Effector CD8-positive, alpha-beta T cell (primary cell): ENCODE measurements around the gene KCNH2.
"Not testable (repeated sequence)": the region's sequence is repeated elsewhere in the genome, so short reads cannot be mapped to it uniquely, and the experiment has no call there.

ENCODE experiments used
- DNase-seq: peaks from one replicate; lab custom pipeline; 2025; lab: John Stamatoyannopoulos, UW

The KCNH2 gene

DNA sequence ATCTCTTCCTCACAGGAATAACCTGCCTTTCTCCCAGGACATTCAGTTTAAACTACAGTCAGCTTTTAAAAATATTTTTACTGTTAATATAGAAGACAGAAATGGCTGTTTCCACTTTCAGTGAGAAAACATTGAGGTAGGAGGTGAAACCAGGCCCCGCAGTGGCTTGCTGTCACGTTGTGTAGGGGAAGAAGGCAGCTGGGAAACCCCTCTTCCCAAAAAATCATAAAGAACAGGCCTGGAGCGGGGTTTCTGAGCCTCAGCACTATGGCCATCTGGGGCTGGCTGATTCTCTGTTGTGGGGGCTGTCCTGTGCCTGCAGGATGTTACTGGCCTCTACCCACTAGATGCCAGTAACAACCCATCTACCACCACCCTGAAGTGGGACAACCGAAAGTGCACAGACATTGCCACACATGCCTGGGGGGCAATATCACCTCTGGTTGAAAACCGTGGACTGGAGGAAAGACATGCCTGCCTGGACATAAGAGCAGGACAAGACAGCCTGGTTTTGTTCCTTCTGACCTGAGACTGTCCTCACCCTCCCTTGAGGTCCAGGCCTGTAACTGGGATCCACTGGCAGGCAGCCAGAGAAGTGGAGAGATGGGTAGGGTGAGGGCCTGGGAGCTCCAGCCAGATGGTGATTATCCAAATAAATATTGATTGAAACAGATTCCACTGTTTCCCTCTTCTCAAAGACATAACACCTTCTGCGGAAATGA lies 43.9 kb downstream of the KCNH2 start:
- no peak for DNase-seq

DNA sequence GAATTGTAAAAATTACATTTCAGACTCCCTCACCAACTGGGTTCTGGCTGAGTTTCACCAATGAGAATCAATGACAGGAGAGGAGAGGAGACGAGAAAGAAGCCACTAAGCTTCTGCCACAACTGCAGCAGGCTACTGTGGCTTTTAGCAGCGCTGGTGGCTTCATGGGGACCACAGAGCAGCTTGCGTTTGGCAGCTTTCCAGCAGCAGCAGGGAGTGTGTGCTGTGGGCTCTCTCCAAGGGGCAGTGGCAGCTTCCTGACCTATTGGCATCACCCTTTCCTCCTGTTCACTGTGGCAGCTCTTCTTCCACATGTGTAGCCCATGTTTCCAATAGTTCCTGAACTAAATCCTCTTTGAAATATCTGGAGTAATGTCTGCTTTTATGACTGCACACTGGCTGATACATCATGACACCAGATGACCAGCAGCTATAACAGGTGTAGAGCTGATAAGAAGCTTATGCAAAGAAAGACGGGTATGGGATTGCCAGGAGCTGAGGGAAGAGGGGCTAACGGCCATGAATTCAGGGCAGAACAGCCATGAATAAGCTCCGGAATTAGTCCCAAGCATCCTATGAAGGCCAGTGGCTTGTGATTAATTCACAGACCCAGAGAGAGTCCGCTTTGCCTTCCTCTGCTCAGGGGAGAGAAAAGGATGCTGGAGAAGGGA lies 46.8 kb downstream of the KCNH2 start:
- DNase-seq: peak; percentile 9

DNA sequence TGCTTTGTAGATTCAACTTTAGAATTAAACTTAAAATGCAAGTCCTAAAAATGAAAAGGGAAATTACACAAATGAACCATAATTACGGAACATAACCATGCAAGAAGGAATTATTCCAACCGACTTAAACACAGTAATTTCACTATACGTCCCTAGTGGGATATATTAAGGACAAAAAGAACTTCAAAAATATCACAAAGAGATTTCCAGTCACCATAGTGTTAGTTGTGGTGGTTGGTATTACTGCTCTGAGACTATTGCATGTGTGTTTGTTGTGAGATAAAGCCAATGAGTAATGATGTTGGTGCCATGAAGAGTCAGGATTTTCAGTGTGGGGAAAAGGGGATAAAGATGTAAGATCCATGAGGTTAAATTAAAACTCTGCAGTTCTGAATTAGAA lies 49.6 kb downstream of the KCNH2 start:
- no peak for DNase-seq

DNA sequence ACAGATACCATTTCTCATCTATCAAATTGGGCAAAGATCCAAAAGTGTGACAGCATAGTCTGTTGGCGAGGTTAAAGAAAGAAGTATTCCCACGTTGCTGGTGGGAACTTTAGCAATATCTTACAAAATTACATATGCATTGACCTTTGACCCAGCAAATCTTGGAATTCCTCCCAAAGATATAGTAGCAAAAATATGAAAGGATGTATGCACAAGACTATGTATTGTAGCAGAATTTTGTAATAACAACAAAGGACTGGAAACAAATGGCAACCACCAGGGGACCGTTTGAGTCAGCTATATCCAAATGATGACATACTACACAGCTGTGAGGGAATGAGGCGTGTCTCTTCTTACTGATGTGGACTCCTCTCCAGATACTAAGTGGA lies 50.2 kb downstream of the KCNH2 start:
- DNase-seq: no peak

DNA sequence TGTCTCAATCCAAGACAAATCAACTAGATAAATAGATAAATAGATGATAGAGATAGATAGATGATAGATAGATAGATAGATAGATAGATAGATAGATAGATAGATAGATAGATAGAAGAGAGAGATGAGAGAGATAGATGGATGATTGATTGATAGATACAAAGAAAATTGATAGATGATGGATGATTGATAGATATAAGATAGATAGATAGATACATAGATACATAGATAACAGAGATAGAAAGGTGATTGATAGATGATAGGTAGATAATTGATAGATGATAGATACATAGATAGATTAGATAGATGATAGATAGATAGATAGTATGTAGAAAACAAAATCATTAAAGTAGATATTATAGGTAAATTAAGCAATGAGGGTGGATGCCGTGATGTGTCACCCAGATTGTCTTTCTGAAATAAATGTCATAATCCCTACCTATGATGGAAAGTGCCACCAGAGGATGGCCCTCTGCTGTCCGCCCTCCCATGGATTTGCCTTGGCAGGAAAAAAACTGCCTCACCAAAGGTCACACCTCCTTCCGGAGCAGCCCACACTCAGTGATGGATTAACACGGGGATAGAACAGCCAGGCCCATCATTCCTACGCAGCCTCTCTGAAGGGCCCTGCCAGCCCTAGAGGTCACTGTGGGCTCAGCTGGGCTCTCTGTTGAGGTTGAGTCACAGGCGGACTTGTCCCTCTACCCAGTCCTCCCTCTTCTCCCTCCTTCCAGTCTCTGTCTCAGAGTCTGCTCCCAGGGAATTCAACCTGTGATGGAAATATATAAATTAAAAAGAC lies 50.8 kb downstream of the KCNH2 start:
- no peak for DNase-seq

DNA sequence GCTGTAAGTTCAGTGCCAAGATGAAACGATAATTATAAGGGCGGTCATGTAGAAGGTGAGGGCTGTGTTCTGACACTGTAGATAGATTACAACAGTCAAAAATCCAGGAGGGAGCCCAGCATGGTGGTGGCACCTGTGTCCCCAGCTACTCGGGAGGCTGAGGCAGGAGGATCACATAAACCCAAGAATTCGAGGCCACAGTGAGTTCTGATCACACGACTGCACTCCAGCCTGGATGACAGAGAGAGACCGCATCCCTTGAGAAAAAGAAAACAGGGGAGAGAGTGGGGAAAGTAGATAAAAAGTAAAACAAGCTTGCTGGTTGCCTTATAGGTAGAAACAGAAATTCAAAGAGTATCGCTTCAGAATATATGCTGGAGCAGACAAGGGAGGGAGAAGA lies 52.1 kb downstream of the KCNH2 start:
- no peak for DNase-seq

DNA sequence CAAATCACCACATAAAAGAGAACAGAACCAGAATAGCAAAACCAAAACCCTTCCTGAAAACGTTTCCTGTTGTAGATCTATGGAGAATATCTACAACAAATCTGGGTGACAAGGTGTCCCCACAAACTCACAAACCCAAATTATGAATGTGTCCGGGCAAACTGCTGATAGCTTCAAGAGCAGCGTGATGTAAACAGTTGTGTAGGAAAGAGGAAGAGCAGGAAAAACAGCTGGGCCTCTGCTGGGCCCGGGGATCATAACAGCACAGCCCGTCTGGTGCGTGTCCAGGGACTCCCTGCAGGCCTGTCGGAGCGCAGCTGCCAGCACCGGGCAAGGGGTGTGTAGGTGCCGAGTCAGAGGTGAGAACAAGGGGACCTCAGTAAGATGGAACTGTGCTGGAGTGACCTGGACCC lies 53.7 kb downstream of the KCNH2 start:
- no peak for DNase-seq

DNA sequence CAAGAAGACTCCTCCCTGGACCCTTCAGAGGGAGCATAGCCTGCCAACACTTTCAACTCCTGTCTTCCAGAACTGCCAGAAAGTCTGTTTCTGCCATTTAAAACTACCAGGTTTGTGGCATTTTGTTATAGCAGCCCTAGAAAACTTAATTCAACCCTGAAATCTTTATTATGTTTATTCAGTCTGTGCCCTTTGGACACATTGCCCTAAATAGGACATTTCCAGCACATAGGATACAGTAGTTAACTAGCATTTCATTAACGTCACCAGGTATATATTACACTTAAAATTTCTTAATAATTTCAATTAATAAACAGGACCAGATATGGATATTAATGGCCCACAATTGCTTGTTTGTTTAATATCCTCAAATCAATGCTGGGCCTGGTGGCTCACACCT lies 54.3 kb downstream of the KCNH2 start:
- no peak for DNase-seq

DNA sequence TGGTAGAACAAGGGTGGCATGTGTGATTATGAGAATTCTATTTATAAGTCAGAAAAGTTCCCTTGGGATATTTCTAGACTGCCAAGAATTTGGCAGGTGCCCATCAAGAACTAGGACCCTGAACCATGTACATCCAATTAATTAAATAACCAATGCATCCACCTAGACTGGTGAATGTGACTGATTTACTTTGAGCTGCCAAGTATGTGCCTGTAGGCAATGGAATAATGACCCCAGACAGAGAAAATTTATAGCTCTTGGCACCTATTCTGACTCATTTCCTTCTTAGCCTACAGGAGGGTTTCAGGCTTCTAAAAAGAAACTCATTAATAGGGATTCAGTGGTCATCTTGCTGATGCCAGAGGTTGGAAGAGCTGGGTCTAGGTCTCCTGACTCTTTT lies 54.9 kb downstream of the KCNH2 start:
- no peak for DNase-seq

DNA sequence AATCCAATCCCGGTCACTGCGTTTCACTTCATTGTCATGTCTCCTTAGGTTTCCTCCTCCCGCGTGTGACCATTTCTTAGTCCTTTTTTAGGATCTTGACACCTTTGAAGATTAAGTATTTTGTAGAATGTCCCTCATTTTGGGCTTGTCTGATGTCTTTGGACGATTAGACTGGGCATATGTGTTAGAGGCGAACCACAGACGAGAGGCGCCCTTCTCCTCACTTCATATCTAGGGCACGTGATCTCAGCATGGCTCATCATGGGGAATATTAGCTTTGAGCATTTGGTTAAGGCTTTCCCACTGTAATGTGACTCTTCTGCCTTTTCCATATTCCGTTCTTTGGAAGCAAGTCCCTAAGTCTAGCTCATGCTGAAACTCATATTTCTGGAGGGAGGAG lies 59.0 kb downstream of the KCNH2 start:
- no peak for DNase-seq

DNA sequence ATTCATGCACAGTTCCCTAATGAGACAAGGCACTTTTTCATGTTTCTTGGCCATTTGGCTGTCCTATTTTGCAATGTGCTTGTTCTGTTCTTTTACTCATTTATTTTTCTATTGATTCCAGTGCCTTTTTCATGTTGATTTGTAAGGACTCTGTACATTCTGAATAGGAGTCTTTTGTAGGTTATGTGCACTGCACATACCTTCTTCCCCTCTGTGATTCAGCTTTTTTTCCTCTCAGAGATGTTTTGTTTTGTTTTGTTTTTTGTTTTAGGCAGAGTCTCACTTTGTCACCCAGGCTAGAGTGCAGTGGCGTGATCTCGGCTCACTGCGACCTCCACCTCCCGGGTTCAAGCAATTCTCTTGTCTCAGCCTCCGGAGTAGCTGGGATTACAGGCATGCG lies 59.7 kb downstream of the KCNH2 start:
- no peak for DNase-seq

DNA sequence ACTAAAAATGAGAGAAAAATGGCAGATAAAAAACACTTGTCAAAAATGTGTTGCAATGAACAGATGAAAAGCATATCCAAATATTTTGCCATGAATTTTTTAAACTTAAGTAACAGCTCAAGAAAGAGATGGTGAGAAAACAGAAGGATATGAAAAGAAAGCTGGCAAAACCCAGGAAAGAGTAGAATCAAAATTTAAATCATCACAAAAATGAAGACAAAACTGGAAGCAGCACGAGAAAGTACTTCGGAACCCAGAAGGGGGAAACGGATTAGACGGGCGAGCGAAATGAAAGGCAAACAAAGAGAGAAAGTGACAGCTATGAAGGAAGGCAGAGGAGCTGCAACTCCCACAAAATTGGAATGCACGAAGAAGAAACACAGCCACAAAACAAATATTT lies 60.2 kb downstream of the KCNH2 start:
- DNase-seq: no peak

DNA sequence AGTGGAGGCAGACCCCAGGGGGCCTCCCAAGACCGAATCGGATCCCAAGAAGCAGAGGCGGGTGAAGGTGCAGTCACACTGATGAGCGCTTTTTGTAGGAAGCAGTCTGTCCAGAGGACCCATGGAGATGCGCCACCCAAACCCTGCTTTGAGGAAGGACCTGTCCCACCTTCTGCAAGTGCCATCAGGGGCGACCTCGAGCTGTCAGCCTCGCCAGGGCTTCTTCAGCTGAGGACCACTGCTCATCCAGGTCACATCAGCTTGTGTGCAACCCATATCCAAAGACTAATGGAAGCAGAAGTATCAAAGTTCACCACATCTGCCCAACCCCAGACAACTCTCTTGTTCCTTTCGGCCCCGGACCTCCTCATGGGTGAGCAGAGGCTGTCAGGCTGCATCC lies 61.5 kb downstream of the KCNH2 start:
- DNase-seq: no peak

DNA sequence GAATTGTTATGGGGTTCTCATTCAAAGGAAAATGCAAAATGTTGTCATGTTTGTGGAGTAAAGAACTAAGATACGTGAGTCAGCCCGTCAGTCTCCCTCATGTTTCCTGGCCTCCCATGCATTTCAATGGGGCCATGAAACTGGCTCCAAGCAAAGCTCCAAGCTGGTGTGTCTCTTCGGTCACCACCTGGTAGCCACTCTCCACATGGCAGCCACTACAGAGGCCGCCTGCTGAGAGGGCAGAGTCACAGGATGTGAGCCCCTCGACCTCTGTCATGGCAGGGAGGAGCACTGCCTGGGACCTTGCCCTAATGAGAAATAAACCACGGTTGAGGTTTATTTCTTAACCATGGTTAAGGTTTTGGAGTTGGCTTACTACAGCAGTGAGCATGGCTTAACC lies 63.2 kb downstream of the KCNH2 start:
- no peak for DNase-seq

DNA sequence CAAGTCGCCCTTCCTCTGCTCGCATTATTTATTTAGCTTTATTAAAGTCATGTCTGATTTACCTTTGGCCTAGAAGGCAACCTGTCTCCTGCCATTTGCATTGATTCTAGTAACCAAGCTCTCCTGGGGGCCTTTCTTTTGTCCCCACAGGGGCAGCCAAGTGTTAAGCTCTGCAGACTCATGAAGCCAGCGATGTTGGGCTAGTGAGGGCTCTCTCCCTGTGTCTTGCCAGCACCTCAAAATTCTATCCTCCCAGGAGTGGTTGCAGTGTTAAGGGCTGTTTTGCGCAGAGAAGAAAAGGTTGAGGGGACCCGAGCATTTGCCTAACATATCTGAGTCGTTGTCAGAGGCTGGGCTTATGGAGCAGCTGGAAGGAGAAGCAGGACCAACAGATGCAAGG lies 63.9 kb downstream of the KCNH2 start:
- DNase-seq: no peak

DNA sequence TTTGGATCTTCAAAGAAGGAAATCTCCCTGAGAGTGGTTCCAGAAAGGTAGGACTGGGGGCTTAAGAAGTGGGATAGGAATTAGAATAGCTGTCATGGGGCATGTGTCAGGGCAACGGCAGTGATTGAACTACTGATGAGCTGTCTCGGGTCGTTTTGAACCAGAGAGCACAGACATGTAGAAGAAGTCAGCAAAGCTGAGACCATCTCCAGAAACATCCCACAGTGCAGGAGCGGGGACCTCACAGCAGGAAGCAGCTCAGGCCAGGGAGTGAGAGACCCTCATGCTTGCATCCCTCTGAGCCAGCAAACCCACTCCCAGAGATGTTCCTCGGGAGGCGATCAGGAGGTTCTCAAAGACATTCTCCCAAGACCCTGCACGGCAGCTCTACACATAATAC lies 65.7 kb downstream of the KCNH2 start:
- no peak for DNase-seq

DNA sequence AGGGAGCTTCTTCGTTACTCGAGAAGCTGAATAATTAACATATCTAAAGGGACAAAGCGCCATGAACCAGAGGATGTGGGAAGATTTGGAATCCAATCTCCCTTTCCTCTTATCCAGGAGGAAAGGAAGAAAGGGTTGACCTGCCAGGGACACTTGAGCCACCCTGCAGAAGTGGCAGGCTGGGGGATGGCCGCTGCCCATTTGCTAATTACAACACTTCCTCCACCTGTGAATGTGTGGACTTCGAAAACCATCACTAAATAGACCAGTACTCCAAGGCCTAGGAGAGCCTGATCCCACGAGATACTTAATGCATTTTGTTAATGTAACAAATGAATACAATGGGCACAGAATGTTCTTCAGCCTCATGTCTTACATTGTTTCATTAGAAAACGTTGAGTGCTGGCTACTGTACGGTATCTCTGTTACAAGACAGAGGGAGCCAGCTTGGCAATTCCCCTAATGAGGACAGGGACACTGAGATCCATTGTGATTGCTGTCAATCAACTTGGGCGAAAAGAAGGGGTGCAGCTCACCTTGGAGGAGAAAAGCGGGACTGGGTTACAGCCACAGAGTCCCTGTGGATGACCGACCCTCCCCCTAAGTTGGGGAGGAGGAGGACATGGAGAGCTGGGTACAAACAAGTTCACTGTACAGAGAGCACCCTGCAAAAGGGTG lies 66.4 kb downstream of the KCNH2 start:
- DNase-seq: no peak

DNA sequence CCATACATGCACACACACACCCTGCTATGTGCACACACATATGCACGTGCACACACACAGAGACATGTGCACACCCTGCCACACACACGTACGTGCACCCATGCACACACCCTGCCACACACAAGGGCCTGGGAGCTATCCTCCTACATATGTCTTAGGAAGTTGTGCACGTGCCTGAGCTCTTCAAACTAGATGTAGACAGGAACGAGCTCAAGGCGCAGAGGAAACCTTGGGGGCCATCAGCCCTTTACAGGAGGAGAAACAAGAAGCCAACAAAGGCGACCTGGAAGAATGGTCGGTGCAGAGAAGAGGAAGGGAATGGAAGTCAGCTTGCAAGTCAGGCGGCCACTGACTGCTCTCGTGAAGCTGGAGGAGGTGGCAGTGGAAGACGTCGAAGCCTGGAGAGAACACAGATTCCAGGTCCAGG lies 67.1 kb downstream of the KCNH2 start:
- no peak for DNase-seq

DNA sequence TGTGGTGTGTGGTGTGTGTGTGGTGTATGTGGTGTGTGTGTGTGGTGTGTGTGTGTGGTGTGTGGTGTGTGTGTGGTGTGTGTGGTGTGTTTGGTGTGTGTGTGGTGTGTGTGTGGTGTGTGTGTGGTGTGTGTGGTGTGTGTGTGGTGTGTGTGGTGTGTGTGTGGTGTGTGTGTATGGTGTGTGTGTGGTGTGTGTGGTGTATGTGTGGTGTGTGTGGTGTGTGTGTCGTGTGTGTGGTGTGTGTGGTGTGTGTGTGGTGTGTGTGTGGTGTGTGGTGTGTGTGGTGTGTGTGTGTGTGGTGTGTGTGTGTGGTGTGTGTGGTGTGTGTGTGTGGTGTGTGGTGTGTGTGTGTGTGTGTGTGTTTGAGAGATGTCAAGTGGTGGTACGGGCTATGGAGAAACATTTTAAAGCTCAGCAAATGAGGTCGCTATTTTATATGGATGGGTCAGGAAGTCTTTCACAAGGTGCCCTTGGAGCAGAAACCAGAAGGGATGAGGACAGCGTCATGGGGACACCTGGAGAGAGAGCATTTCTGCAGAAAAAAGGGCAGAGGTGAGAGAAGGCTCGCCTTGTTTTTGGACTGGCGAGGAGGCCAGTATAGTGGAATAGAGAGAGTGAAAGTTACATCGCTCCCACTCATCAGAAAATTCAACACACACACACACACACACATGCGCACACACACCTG lies 67.7 kb downstream of the KCNH2 start:
- DNase-seq: not testable (repeated sequence)

DNA sequence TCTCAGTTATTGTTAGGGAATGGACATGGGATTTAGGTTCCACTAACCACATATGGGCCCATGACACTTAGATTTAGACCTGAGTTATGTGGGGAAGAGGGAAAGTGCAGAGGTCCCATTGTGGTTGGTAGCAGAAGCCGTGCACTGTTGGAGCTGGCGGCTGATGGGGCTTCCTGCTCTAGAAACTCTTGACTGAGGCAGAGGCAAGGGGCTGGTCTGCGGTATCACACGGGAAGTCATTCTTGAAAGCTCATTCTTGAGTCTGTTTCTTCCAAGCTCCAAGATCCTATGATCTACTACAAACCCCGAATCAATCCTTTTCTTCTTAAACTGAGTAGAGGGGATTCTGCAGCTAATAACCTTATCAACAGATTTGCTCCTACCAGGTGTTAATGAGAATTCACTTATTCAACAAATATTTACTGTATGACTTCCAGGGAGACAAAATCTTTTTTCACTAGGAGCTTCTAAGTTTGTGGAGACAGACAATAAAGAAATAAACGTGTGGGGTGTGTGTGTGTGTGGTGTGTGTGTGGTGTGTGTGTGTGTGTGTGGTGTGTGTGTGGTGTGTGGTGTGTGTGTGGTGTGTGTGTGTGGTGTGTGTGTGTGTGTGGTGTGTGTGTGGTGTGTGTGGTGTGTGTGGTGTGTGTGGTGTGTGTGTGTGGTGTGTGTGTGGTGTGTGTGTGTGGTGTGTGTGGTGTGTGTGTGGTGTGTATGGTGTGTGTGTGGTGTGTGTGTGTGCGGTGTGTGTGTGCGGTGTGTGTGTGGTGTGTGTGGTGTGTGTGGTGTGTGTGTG lies 68.7 kb downstream of the KCNH2 start:
- DNase-seq: no peak

DNA sequence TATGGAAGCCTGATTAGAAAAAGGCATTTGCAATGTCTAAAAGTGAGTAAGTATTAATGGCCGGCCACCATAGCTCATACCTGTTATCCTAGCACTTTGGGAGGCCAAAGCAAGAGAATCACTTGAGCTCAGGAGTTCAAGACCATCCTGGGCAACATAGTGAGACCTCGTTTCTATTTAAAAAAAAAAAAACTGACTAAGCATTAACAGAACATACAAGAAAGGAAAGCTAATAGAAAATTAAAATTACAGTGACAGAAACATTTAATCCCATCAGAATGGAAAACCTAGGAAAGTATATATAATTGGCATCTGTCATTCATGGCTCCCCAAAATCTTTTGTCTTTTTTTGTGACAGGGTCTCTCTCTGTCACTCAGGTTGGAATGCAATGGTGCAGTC lies 69.9 kb downstream of the KCNH2 start:
- DNase-seq: no peak
